NCI-H345 (cell line): ENCODE measurements around the gene ZFYVE27.
"Not testable (repeated sequence)": the region's sequence is repeated elsewhere in the genome, so short reads cannot be mapped to it uniquely, and the experiment has no call there.

Experiments used
- DNase-seq: peaks from one replicate; lab custom pipeline; 2025; lab: John Stamatoyannopoulos, UW

The ZFYVE27 gene, protein sequence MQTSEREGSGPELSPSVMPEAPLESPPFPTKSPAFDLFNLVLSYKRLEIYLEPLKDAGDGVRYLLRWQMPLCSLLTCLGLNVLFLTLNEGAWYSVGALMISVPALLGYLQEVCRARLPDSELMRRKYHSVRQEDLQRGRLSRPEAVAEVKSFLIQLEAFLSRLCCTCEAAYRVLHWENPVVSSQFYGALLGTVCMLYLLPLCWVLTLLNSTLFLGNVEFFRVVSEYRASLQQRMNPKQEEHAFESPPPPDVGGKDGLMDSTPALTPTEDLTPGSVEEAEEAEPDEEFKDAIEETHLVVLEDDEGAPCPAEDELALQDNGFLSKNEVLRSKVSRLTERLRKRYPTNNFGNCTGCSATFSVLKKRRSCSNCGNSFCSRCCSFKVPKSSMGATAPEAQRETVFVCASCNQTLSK

DNA sequence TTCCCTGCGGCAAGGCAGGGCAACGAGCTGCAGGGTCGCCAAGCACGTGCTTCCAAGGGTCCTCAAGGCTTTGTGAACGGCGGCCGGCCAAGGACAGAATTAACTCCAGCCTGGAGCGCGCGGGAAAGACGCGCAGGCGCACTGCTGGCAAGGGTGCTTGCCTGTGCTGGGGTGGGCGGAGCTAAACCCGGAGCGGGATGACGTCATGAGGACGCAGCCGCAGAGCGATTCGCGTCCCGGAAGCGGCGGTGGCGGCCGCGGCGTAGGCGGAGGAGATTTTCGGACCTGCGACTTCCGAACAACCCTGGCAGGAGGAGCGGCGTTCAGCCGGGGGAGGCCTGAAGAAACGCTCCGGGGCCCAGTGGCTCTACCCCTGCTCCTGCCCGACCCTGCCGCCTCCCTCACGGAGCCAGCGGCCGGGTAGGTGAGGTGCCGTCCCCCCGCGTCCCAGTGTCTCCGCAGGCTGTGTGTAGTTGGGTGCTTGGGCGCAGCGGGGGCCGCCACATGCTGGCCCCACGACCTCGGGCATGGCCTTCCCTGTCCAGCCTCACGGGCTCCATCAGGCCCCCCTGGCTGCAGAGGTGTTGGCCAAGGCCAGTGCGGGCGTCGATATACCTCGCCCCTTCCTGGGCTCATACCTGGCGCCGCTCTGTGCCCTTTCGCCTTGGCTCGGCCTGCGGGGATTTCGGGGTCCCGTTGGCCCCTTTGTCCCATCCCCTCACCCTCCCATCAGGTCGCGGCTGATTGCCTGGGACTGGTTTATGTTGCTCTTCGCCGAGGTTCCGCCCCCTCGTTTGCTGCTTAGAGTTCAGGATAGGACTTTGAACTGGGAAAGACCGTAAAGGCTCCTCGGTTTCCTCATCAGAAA lies at the start of gene ZFYVE27:
Gene ZFYVE27, plus strand, starts transcription at position 227 of the 868 bp plus-strand sequence. CDS start 1,350 bp downstream, outside the sequence.
- DNase-seq: peak; percentile 90

DNA sequence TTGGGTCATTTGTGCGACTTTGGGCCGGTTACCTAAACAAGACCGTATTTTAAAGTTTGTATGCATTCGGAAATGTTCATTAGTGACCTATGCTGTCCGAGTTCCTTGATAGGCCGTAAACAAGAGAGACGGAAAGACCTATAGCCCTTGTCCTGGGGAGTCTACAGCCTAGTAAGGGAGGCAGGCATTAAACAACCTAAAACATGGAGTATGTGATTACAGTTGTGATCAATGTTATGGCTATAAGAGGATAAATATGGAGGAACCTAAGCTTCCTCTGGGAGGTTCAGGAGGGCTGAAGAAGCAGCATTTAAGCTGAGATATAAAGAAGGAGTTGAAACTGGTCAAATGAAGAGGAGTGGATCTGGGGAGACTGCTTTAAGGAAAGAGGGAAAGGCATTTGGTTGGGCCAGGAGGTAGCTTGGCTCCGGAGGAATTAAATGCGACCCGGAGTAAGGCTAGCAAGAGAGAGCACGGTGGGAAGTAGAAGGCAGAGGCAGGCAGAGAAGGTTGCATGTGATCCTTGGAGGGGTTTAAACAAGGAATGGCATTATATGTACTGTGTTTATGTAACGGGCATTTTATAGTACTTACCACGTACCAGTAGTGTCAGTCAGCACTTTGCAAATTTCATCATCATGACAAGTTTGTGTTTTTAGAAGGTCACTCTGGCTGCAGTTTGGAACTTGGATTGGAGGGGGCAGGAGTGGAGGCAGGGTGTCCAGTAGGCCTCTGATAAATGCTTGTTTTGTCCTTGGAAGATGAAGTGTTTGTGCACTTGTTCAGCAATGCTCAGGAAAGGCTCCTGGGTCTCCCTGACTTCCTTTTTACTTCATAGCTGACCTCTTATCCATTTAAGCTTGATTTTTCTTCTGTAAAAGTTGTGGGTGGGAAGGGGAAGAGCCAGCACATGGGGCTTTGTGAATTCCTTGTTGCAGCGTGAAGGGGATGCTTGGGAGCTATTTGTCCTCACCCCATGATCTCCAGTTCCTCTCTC lies 48.8 kb upstream of the ZFYVE27 start:
- no peak for DNase-seq

DNA sequence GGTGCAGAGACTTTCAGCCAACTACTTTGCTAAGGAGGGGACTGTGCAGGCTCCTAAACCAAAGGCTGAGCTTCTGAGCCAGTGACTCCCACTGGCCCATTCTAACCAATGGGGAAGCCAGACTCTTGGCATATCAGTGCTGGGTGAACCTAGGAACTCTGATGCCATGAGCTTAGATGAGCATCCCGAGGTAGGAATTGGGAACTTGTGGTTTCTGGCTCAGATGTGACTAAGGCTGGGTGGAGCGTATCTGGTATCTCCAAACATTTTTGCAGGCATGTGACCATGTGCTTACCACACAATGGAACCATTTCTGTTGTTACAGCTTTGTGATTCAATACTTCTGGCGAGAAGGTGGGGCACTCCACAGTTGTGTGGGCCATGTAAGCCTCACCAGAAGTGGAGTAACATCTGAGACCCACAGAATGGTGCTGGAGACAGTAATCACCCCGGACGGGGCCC lies 47.3 kb upstream of the ZFYVE27 start:
- DNase-seq: no peak

DNA sequence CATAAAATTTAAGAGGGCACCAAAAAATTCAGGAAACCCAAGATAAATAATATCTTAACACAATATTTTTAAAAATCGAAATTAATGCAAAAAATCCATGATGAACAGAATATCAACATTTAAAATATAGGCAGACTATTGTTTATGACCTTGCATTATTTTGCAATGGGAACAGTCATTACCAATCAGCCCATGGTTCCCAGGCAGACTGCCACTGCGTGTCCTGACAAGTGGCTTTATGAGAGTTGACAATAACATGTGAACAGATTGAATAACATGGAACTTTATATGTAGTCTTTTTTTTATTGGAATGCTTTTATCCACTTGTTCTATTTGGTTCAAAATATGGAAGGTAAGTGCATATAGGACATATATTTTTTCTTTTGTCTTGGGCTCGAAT lies 46.8 kb upstream of the ZFYVE27 start:
- no peak for DNase-seq

DNA sequence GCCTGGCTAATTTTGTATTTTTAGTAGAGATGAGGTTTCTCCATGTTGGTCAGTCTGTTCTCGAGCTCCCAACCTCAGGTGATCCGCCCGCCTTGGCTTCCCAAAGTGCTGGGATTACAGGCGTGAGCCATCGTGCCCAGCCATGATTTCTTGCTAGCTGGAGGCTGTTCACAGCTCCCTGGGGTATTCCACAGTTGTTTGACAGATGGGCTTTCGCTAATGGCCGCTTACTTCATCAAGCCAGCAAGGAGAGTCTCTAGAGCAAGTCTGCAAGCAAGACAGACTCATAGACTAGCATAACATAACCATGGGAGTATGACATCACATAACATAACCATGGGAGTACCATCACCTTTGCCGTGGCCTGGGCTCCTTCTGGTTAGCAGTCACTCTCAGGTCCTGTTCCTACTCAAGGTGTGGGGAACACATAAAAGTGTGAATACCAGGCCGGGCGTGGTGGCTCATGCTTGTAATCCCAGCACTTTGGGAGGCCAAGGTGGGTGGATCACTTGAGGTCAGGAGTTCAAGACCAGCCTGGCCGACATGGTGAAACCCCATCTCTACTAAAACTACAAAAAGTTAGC lies 38.8 kb upstream of the ZFYVE27 start:
- DNase-seq: not testable (repeated sequence)

DNA sequence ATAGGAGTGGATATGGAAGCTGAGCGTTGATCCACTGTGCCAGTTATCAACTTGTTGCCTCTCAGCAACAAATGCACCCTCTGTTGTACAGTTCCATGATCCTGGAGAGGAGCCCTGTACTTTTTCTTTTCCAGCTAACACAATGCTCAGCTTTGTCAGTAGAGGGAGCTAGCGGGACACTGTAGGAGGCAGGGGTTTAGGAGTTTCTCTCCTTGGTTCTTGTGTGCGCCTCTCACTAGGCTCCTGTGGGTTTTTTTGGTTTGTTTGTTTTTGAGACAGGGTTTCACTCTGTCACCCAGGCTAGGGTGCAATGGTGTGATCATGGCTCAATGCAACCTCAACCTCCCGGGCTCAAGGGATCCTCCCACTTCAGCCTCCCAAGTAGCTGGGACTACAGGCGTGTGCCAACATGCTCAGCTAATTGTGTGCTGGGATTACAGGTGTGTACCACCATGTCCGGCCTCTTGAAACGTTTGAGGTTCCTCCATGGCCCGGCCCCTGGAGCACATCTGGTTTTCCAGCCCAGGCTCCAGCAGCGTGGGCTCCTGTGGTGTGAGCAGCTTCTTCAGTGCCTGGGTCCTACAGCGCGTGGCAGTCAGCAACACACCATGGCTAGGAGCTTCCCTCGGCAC lies 35.4 kb upstream of the ZFYVE27 start:
- DNase-seq: peak; percentile 58

DNA sequence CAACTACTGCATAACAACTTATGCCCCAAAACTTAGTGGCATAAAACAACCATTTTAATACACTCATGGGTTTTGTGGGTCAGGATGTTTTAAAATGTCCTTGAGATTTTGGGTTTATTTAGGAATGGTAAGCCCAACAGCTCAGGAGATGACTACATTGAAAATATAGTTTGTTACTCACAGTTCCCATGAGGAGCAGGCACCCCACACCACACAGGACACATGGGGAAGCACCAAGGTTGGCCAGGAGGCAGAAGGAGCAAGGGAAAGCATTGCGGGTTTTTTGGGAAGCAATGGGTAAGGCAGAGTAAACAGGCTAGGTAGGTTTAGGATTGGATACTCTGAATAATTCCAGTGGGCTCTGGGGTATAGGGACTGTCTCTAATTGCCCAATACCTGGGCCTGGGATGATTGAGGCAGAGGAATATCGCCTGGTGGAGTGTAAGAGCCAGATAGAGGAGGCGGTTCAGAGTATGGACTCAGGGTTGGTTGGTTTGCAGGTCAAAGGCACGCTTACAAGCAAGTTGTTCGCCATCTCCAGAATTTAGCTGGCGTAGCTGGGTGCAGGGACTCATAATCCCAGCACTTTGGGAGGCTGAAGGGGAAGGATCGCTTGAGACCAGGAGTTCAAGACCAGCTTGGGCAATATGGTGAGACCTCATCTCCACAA lies 33.4 kb upstream of the ZFYVE27 start:
- DNase-seq: no peak

DNA sequence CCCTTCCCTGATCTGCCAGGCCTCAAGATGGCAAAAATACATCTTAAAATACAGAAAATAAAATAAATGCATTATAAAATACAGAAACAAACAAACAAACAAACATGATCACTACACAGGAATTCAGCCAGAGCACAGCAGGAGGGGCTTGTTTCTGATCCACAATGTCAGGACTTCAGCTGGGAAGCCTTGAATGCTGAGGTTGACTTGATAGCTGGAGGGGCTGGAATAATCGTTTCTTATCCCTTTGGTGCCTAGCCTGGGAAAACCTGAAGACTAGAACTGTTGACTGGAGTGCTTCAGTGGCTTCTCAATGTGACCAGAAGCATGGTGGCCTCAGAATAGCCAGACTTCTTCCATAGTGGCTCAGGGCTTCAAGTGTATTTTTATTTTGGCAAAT lies 32.6 kb upstream of the ZFYVE27 start:
- DNase-seq: no peak

DNA sequence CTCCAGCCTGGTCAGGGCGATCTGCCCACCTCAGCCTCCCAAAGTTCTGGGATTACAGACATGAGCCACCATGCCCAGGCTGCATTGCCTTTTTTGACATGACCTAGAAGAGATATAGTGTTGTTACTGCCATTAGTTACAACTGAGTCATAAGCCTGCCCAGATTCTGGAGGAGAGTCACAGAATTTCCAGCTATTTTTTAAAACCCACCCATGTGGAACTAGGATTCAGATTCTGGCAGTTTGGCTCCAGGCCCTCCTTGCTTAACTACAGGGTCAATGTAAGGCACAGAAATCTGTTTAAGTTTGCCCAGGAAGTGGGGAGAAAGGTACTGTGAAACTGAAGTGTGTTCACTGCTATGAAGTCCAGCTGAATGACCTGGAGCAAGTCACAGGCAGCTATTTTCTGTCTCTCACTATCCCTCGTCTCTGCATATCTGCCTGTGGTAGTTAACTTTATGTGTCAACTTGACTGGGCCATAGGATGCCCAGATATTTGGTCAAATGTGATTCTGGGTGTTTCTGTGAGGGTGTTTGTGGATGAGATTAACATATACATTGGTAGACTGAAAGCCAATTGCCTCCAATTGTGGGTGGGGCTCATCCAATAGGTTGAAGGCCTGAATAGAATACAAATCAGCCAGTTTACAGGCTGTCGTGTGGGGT lies 31.8 kb upstream of the ZFYVE27 start:
- no peak for DNase-seq

DNA sequence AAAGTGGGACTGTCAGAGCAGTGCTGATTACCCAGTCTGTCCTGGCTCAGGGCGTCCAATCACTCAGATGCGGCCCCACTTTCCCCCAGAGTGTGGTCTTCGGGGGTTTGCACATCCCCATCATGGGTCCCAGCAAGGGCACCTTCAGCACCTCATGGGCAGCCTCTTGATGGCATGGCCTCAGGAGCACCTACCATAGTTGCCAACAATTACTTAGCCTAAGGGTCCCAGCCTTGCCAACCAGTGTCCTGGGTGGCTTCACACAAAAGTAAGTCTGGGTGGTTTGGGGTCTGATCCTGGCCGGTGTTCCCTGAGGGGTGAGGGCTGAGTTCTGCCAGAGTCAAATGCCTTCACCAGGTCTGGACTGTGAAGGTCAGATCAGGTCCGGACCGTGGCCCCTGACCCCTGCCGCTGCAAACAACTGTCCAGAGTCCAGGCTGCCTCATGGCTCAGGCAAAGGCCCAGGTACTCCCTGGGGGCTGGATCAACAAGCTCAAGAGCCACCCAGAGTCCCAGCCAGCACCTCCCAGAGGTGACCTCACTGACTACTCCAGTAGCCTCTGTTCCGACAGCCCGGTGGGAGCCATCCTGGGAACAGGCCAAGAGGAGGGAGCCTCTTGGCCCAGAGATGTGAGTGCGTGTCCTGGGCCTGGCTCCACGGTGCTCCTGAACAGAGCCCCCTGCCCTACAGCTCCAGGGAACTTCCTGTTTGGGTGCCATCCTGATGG lies 29.6 kb upstream of the ZFYVE27 start:
- DNase-seq: no peak

DNA sequence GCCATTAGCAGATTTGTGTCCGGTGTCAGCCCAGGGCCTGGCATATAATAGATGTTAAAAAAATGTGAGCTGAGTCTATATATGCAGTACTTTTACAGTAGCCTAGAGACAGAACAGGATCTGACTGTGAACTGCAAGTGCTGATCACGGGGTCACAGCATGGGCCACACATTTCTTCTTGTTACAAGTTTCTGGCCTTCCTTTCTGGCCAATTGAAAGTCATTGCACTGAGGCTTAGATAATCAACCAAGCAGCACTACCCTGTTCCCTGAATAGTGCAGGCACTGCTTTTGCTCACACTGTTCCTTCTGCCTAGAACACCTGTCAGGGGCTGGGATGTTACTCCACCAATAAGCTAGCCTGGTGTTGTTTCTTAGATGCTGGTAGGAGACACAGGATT lies 28.8 kb upstream of the ZFYVE27 start:
- no peak for DNase-seq

DNA sequence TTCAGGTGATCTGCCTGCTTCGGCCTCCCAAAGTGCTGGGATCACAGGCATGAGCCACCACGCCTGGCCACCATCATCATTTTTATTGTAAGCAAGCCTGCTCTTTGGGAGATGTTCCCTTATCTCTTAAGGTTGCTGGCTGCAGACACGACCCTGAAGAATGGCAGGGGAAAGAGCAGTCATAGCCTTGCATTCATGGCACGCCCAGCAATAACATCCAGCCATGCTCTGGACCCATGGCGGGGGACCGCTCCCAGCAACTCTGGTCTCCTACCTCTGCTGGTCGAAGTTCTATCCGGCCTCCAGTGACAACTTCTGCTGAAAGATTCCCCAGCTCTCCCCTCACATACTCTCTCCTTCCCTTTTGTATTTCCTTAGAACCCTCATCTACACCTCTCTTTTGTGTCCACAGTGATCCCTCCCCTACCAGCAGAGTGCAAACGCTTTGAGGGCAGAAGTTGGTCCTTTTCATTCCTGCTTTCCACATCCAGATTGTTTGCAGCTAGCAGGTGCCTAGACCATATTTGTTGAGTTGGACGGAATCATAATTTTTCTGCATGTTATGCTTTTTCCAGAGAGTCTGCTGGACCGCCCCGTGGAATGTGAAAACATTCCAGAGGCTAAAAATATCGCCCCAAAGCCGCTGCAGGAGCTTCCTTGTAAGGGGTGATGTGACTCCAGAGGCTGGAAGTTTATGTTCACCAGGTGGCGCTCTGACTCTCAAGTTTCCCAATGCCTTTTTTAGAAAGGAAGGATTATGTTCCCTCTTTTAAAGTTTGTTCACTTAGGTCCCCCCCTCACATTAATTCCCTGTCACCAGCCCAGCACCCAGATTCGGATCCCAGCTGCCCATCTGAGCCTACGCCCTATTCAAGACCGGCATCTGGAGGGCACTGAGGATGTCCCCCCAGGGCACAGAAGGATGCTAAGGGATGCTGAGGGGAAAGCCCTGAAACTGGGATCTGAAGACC lies 27.7 kb upstream of the ZFYVE27 start:
- peak; percentile 16 for DNase-seq

DNA sequence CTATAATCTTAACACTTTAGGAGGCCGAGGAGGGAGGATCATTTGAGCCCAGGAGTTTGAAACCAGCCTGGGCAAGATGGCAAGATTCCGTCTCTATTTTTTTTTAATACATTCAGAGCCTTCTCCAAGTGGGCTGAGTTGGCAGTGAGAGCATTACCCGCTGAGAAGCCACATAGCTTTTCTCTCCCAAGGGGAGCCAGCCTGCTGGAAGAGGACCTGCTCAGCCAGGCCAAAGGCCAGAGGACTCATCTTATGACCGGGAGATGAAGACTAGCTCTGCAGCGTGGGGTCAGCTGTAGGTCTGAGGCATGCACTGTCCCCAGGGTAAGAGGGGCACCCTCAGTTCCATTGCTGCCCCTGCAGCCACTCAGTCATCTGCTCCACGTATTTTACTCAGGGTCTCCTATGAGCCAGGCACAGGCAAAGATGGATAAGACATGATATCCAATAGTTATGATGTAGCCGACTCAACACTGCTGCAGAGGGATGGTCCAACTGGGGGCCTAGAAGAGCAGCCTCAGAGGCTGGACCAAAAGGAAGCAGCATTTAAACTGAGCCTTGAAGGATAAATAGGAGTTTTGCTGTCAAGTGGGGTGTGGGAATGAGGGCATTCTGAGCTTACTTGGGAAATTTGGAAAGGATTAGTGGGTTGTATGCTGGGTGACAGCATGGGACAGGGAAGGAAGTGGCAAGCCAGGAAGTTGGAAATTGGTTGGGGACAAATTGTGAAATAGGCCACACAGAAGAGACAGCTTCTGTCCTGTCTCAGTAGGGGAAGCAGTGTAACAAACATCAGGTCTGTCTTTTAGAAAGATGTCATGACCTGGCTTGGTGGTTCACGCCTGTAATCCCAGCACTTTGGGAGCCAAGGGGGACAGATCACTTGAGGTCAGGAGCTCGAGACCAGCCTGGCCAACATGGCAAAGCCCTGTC lies 25.0 kb upstream of the ZFYVE27 start:
- DNase-seq: no peak

DNA sequence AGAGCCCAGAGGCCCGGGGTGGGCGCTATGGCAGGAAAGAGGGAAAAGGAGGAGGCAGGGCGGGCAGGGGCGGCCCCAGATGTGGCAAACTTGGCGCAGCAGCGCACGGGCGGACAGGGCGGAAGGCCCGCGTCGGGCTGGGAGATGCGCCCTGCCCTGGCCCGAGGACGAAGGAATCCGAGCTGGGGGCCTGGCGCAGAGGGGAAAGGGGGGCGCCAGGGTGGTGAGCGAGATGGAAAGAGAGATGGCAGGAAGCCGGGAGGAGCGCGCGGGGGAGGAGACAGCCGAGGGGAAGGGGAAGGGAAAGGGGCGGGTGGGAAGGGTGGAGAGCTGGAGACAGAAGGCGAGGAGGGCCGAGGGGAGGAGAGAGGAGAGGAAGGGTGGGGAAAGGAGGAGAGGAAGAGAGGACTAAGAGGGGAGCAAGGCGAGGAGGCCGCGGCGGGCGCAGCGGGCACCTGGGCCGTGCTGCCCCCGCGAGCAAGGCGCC lies 23.5 kb upstream of the ZFYVE27 start, which contains the start of gene MARVELD1:
Gene MARVELD1, plus strand, starts transcription at position 392 of the 487 bp plus-strand sequence. CDS start 147 bp downstream, outside the sequence.
- no peak for DNase-seq

DNA sequence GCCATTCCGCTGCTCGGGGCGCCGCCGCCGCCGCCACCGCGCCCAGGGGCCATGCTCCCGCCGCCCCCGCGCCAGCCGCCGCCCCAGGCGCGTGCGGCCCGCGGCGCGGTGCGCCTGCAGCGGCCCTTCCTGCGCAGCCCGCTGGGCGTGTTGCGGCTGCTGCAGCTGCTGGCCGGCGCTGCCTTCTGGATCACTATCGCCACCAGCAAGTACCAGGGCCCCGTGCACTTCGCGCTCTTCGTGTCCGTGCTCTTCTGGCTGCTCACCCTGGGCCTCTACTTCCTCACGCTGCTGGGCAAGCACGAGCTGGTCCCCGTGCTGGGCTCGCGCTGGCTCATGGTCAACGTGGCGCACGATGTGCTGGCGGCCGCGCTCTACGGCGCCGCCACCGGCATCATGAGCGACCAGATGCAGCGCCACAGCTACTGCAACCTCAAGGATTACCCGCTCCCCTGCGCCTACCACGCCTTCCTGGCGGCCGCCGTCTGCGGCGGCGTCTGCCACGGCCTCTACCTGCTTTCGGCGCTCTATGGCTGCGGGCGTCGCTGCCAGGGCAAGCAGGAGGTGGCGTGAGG lies 23.0 kb upstream of the ZFYVE27 start:
- peak; percentile 43 for DNase-seq
